Kidney (tissue), 14 donors: Measurements from ENCODE around the gene ZNF485. TPM values are rescaled to one million over a fixed set of nuclear protein-coding genes. Genes with fewer than 3 reads are reported as not detected.

Experiments
- DNase-seq, 5 donors: peaks; one replicate each; pipeline ENCODE4 v3.0.0-alpha.2; 2013 to 2020
- FAIRE-seq: peaks from 2 replicates; lab custom pipeline; 2012; peaks lifted over from hg19 to GRCh38; lab: Jason Lieb, UNC
- H3K27ac ChIP-seq, 2 donors: one replicate each; pipeline ENCODE4 v1.7.0; 2013; ENCODE audit warnings: low read depth in 2 of 2, low read length in 2 of 2, inconsistent platforms in 1 of 2
- H3K27me3 ChIP-seq: one replicate; pipeline ENCODE4 v1.7.1; 2013; ENCODE audit warnings: low read length, inconsistent platforms; ENCODE audit not compliant: control insufficient read depth, insufficient read depth
- H3K36me3 ChIP-seq, 3 donors: one replicate each; pipeline versions ENCODE4 v1.7.0 to v1.7.1; 2013; ENCODE audit warnings: low read length in 3 of 3, control low read depth in 1 of 3, inconsistent platforms in 1 of 3; ENCODE audit not compliant: insufficient read depth in 3 of 3, control insufficient read depth in 2 of 3
- H3K4me1 ChIP-seq, 3 donors: one replicate each; pipeline versions ENCODE4 v1.7.0 to v1.7.1; 2013; ENCODE audit warnings: low read length in 3 of 3, inconsistent platforms in 1 of 3, low read depth in 1 of 3; ENCODE audit not compliant: control insufficient read depth in 2 of 3, insufficient read depth in 2 of 3
- H3K4me3 ChIP-seq, 3 donors: one replicate each; pipeline versions ENCODE4 v1.7.0 to v1.8.1; 2013; ENCODE audit warnings: low read length in 3 of 3, control low read depth in 1 of 3, inconsistent platforms in 1 of 3
- H3K9ac ChIP-seq, 3 donors: one replicate each; pipeline versions ENCODE4 v1.7.0 to v1.7.1; 2013; ENCODE audit warnings: low read length in 3 of 3, control low read depth in 1 of 3, inconsistent platforms in 1 of 3
- H3K9me3 ChIP-seq, 3 donors: one replicate each; pipeline versions ENCODE4 v1.7.0 to v1.7.1; 2013; ENCODE audit warnings: low read length in 3 of 3, control low read depth in 1 of 3, inconsistent platforms in 1 of 3; ENCODE audit not compliant: control insufficient read depth in 2 of 3, insufficient read depth in 1 of 3
- CTCF ChIP-seq: IDR thresholded peaks from 3 replicates; pipeline ENCODE4 v1.5.1; 2012; ENCODE audit warnings: mild to moderate bottlenecking, moderate library complexity, borderline replicate concordance; ENCODE audit not compliant: insufficient read depth; ENCODE audit errors: extremely low read depth
- intact Hi-C: fragments of 100-400 bp; cut with DNase I; formaldehyde crosslinking; loops from one replicate; pipeline ENCODE4 v1.11.1; 2022
- polyA plus RNA-seq: library from polyadenylated mRNA; stranded (reverse); fragments of 350-450 nt; fragmentation: Illumina TruSeq; extraction: RNeasy Lipid Tissue Mini Kit (QIAGEN cat#74804); gene quantifications from one replicate; pipeline ENCODE4 v1.2.3, GENCODE V29; 2014; ENCODE audit warnings: low read depth, low replicate concordance; ENCODE audit not compliant: insufficient read depth
- total RNA-seq: library from RNA; stranded (reverse); fragmentation: NEBNext Ultra II Directional; extraction: Animal tissue kit (Norgen Biotek cat#: 25700); gene quantifications from one replicate; pipeline ENCODE4 v1.2.1, GENCODE V29; 2021
- donor health status: control.
- donor health status: control.
- donor health status: control.
- donor health status: control.
- donor health status: control.
- donor health status: DM: yes; HTN: yes; CAD: no.
- donor health status: Normal renal cell carcinoma (clear cell type).

ZNF485 gene
- total and polyA plus RNA-seq, 2 donors from 2014 or later, result 1.8 to 4.9 TPM

GRCh38 chr10:43655311-43655710, 49.1 kb downstream of the ZNF485 start:
- no peak overlapping the region for H3K4me3 ChIP-seq
- TF ChIP-seq CTCF, result no peak
- intact Hi-C loops, result no loop called here
- H3K9ac ChIP-seq, result no peak overlapping the region
- H3K9me3 ChIP-seq, result no peaks in the 10 kb centered on the region
- DNase-seq (no peak), FAIRE-seq (no peak)
- H3K36me3 ChIP-seq, result no peaks in the 10 kb centered on the region
- H3K27ac ChIP-seq, result no peak overlapping the region
- no peaks in the 10 kb centered on the region for H3K4me1 ChIP-seq
- H3K27me3 ChIP-seq, result no peaks in the 10 kb centered on the region

GRCh38 chr10:43658227-43658626, 52.0 kb downstream of the ZNF485 start:
- DNase-seq (no peak), FAIRE-seq (no peak)
- Histone ChIP-seq H3K27ac (no peak overlapping the region), H3K36me3 (no peaks in the 10 kb centered on the region), H3K4me3 (no peak overlapping the region), H3K27me3 (no peaks in the 10 kb centered on the region), H3K4me1 (no peaks in the 10 kb centered on the region), H3K9ac (no peak overlapping the region), H3K9me3 (no peaks in the 10 kb centered on the region)
- TF ChIP-seq CTCF, result no peak
- intact Hi-C loops, result no loop called here

GRCh38 chr10:43665054-43665453, 58.8 kb downstream of the ZNF485 start:
- intact Hi-C loops, result no loop called here
- no peak overlapping the region for H3K4me3 ChIP-seq
- no peak overlapping the region for H3K27ac ChIP-seq
- no peaks in the 10 kb centered on the region for H3K36me3 ChIP-seq
- no peak for TF ChIP-seq CTCF
- DNase-seq, result no peak
- no peaks in the 10 kb centered on the region for H3K4me1 ChIP-seq
- no peak for FAIRE-seq
- no peaks in the 10 kb centered on the region for H3K27me3 ChIP-seq
- H3K9me3 ChIP-seq, result no peaks in the 10 kb centered on the region
- no peak overlapping the region for H3K9ac ChIP-seq

GRCh38 chr10:43666552-43666951, 60.3 kb downstream of the ZNF485 start:
- Histone ChIP-seq H3K4me3 (no peak overlapping the region), H3K27ac (no peak overlapping the region), H3K9me3 (no peaks in the 10 kb centered on the region), H3K9ac (no peak overlapping the region), H3K27me3 (no peaks in the 10 kb centered on the region), H3K4me1 (no peaks in the 10 kb centered on the region), H3K36me3 (no peaks in the 10 kb centered on the region)
- intact Hi-C loops, result no loop called here
- no peak for FAIRE-seq
- DNase-seq, result no peak
- TF ChIP-seq CTCF, result no peak
